Dendritic cell treated with granulocyte-macrophage colony-stimulating factor and Interleukin-4, amounts not matched to agents 40 ng/mL and 50 ng/mL, for 4 days (primary cell): ENCODE data around the gene TNK2.
"Not testable (repeated sequence)": the region's sequence is repeated elsewhere in the genome, so short reads cannot be mapped to it uniquely, and the experiment has no call there.

Experiments
- H3K27ac Mint-ChIP-seq: one replicate; pipeline ENCODE4 v1.8.0; 2022; ENCODE audit warnings: mild to moderate bottlenecking, mixed read lengths
- H3K27me3 Mint-ChIP-seq: one replicate; pipeline ENCODE4 v1.8.0; 2022; ENCODE audit warnings: mild to moderate bottlenecking, mixed read lengths
- H3K36me3 Mint-ChIP-seq: one replicate; pipeline ENCODE4 v1.8.0; 2022; ENCODE audit warnings: low read depth, mixed read lengths
- H3K4me1 Mint-ChIP-seq: one replicate; pipeline ENCODE4 v1.8.0; 2022; ENCODE audit warnings: low read depth, mixed read lengths
- H3K4me3 Mint-ChIP-seq: one replicate; pipeline ENCODE4 v1.8.0; 2022; ENCODE audit warnings: mild to moderate bottlenecking, moderate library complexity, mixed read lengths
- H3K9me3 Mint-ChIP-seq: one replicate; pipeline ENCODE4 v1.8.0; 2022; ENCODE audit warnings: mixed read lengths
- intact Hi-C: fragments of 100-400 bp; cut with micrococcal nuclease; formaldehyde crosslinking; loops from one replicate; pipeline ENCODE4 v1.15.0; 2022

Gene TNK2

DNA sequence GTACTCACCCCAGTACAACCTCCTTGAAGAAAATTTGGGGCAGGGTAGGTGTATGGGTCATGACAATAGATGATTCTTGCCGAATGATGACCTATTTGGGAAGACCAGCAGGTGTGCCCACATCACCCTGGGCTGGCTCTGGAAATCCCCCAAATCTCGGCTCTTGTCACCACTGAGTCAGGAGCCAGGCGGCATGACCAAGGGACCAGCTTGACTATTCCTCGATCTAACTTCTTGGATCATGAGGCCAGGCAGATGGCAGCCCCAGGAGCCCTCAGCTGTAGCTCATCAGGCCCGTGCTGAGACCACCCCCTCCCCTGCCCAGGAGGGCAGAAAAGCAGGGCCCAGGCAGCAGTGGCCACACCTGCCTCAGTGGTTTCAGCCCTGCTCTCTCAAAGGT, 87.5 kb downstream of the TNK2 start:
- no peaks in the 10 kb centered on the region for H3K9me3 Mint-ChIP-seq
- H3K27ac Mint-ChIP-seq, result no peak overlapping the region
- no peak overlapping the region for H3K4me3 Mint-ChIP-seq
- H3K27me3 Mint-ChIP-seq, result peaks cover 18% of the 10 kb centered on the region
- H3K4me1 Mint-ChIP-seq, result no peaks in the 10 kb centered on the region
- intact Hi-C loops, result no loop called here
- H3K36me3 Mint-ChIP-seq, result no peaks in the 10 kb centered on the region

DNA sequence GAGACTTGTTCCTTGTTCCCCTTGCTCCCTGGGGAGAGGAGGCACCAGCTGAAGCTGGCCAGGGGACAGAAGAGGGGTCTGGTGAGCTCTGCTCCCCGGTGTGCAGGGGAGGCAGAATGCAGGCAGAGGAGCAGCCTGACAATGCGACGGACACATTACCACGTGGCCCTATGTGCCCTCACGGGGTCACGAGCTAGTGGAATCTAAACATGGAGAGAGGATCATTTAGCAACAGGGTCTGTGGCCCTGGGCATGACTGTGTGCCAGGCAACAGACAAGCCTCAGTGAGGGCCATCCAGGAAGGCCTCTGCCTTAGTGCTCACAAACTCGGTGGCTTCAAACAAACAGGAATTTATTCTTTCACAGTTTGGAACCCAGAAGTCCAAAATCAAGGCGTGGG, 88.2 kb downstream of the TNK2 start:
- no peaks in the 10 kb centered on the region for H3K36me3 Mint-ChIP-seq
- H3K4me1 Mint-ChIP-seq, result no peaks in the 10 kb centered on the region
- H3K27ac Mint-ChIP-seq, result no peak overlapping the region
- H3K9me3 Mint-ChIP-seq, result no peaks in the 10 kb centered on the region
- H3K4me3 Mint-ChIP-seq, result no peak overlapping the region
- peaks cover 18% of the 10 kb centered on the region for H3K27me3 Mint-ChIP-seq
- intact Hi-C loops, result no loop called here

DNA sequence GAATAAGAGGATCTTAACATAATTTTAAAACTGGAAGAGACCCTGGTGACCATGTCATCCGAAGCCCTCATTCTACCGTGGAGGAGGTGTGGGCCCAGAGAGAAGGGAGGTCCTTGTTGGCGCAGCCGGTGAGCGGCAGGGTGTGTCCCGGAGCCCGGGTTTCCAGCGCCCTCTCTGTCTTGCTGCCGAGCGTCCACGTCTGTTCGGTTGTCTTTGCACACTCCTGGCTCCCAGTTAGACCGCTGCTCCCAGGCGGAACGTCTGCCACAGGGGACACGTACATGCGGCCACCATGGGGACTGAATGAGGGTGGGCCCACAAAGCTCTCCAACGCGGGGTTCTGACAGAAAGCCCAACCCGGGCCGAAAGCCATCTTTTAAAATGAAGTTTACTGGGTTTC, 90.0 kb downstream of the TNK2 start:
- Mint-ChIP-seq H3K4me3 (no peak overlapping the region), H3K4me1 (no peaks in the 10 kb centered on the region), H3K27ac (no peak overlapping the region), H3K27me3 (peaks cover 10% of the 10 kb centered on the region), H3K36me3 (no peaks in the 10 kb centered on the region), H3K9me3 (no peaks in the 10 kb centered on the region)
- intact Hi-C loops, result no loop called here

GRCh38 chr3:195817578-195818135, 90.7 kb downstream of the TNK2 start:
- Mint-ChIP-seq H3K27ac (no peak overlapping the region), H3K4me1 (no peaks in the 10 kb centered on the region), H3K27me3 (peaks cover 7% of the 10 kb centered on the region), H3K4me3 (no peak overlapping the region), H3K9me3 (no peaks in the 10 kb centered on the region), H3K36me3 (no peaks in the 10 kb centered on the region)
- intact Hi-C loops, result no loop called here

GRCh38 chr3:195816276-195816913, 92.0 kb downstream of the TNK2 start:
- H3K4me3 Mint-ChIP-seq, H3K9me3 Mint-ChIP-seq, H3K36me3 Mint-ChIP-seq, H3K27me3 Mint-ChIP-seq, intact Hi-C loops, H3K27ac Mint-ChIP-seq, H3K4me1 Mint-ChIP-seq: not testable (repeated sequence)

- H3K36me3 Mint-ChIP-seq, result no peaks in the 10 kb centered on the region
- no peaks in the 10 kb centered on the region for H3K9me3 Mint-ChIP-seq
- intact Hi-C loops, result no loop called here
- peaks cover 8% of the 10 kb centered on the region for H3K27me3 Mint-ChIP-seq
- no peaks in the 10 kb centered on the region for H3K4me1 Mint-ChIP-seq
- no peak overlapping the region for H3K27ac Mint-ChIP-seq
- no peak overlapping the region for H3K4me3 Mint-ChIP-seq
Observed at GRCh38 chr3:195815169-195815771, 93.1 kb downstream of the TNK2 start.

GRCh38 chr3:195813916-195814640, 94.3 kb downstream of the TNK2 start:
- Mint-ChIP-seq H3K4me3 (no peak overlapping the region), H3K4me1 (no peaks in the 10 kb centered on the region), H3K27ac (no peak overlapping the region), H3K9me3 (no peaks in the 10 kb centered on the region), H3K36me3 (no peaks in the 10 kb centered on the region), H3K27me3 (peaks cover 8% of the 10 kb centered on the region)
- intact Hi-C loops, result no loop called here
